ENCODE measurements around the gene GPR25.
A peak's percentile ranks its signal among the peaks of the same experiment; 100 is the strongest.

GPR25 gene

DNA sequence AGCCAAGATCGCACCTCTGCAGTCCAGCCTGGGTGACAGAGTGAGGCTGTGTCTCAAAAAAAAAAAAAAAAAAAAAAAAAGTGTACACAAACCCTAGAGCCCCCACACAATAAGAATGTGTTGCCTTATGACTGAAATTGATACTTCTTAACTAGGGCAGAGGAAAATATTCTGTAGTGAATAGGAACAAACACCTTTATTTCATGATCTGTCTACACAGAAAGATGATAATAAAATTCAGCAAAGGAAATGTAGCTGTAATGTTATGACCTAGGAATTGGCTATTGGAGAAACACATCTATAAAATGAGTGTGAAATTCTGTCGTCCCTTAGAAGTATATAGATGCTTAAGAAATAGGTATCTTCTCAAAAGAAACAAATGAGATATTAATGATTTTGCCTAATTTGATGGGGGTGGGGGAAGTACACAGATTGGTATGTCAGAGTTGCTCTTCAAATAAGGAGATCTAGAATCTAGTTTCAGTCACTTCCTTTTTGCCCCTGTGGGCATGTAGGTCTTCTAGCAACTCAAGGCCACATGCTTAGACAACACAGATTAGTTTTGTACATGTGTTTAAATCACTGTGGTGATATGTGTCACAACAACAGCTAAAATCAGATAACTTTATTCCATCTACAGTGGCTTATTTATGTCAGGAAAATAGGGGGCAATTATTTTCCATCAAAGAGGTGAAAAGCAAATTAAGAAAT, 10.7 kb upstream of the GPR25 start:
- Histone ChIP-seq H3K4me2 (peak overlapping the region; percentile 22; the same call in 1 of the 2 replicates), H3K36me3 (ENCODE audit: insufficient read depth) (no peaks in the 10 kb centered on the region), H3K9ac (no peak overlapping the region), H3K79me2 (ENCODE audit: insufficient read depth, low read depth) (no peaks in the 10 kb centered on the region), H3K4me1 (ENCODE audit: low read depth, poor library complexity, severe bottlenecking) (peaks cover 63% of the 10 kb centered on the region), H3K4me3 (IDR thresholded peaks at IDR 0.05; ENCODE audit: insufficient read depth, low read depth, low read length) (no peak overlapping the region), H3K27ac (no peak overlapping the region), H4K20me1 (ENCODE audit: insufficient read depth) (no peaks in the 10 kb centered on the region), H2AFZ (ENCODE audit: low read depth) (no peak overlapping the region), H3K27me3 (ENCODE audit: insufficient read depth, low read depth) (no peaks in the 10 kb centered on the region)
- TF ChIP-seq, protein P1, sequence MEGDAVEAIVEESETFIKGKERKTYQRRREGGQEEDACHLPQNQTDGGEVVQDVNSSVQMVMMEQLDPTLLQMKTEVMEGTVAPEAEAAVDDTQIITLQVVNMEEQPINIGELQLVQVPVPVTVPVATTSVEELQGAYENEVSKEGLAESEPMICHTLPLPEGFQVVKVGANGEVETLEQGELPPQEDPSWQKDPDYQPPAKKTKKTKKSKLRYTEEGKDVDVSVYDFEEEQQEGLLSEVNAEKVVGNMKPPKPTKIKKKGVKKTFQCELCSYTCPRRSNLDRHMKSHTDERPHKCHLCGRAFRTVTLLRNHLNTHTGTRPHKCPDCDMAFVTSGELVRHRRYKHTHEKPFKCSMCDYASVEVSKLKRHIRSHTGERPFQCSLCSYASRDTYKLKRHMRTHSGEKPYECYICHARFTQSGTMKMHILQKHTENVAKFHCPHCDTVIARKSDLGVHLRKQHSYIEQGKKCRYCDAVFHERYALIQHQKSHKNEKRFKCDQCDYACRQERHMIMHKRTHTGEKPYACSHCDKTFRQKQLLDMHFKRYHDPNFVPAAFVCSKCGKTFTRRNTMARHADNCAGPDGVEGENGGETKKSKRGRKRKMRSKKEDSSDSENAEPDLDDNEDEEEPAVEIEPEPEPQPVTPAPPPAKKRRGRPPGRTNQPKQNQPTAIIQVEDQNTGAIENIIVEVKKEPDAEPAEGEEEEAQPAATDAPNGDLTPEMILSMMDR (conservative IDR thresholded peaks at IDR 0.05; ENCODE audit: low read depth, low read length), result no peak

DNA sequence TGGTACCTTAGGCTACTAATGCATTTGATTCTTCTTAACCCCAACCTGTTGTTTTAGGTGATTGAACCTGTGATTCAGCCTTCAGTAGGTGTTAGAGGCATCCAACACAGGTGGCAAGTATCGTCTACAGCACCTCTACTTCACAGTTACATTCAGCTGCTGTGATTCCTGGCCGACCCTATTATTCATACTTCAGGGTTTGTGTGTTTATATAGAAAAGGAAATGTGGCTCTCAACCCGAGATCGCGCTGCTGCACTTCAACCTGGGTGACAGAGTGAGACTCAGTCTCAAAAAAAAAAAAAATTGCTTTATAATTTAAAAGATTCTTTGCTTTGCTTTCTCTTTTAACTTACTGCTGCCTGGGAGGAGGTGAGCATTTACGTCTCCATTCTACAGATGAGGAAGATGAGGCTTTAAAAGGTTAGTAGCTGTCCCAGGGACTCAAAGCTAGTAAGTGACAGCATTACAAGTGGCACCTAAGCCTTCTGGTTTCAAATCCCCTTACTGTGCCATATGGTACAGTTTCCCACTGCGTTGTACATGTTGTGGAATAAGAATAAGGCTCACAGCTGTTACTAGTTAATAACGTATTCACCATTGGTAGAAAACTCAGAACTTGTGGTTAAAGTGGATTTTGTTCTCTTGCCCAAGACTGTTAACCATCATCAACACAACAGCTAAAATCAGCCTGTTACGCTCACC, 9.9 kb upstream of the GPR25 start:
- no peak overlapping the region for H2AFZ ChIP-seq (ENCODE audit: low read depth)
- H3K27ac ChIP-seq, result no peak overlapping the region
- H3K4me3 ChIP-seq (IDR thresholded peaks at IDR 0.05; ENCODE audit: insufficient read depth, low read depth, low read length), result no peak overlapping the region
- H3K79me2 ChIP-seq (ENCODE audit: insufficient read depth, low read depth), result no peaks in the 10 kb centered on the region
- no peaks in the 10 kb centered on the region for H3K36me3 ChIP-seq (ENCODE audit: insufficient read depth)
- no peaks in the 10 kb centered on the region for H4K20me1 ChIP-seq (ENCODE audit: insufficient read depth)
- no peaks in the 10 kb centered on the region for H3K27me3 ChIP-seq (ENCODE audit: insufficient read depth, low read depth)
- peaks cover 71% of the 10 kb centered on the region for H3K4me1 ChIP-seq (ENCODE audit: low read depth, poor library complexity, severe bottlenecking)
- no peak overlapping the region for H3K9ac ChIP-seq
- H3K4me2 ChIP-seq, result no peak overlapping the region
- TF ChIP-seq, protein P1 (conservative IDR thresholded peaks at IDR 0.05; ENCODE audit: low read depth, low read length), result no peak

DNA sequence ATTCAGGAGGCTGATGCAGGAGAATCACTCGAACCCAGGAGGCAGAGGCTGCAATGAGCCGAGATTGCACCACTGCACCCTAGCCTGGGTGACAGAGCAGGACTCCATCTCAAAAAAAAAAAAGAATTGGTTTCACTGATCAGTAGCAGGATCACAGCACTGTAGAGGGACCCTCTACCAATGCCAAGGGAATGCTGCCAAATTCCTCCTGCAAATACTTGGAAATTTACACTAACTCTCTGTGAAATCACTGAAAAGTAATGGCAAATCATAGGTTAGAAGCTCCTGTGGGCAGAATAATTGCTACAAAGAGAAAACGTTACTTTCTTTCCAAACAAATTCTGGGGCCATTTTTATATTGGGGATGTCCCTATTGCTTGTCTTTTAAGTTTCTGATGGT, 6.7 kb upstream of the GPR25 start:
- Histone ChIP-seq H3K36me3 (ENCODE audit: insufficient read depth) (no peaks in the 10 kb centered on the region), H3K27ac (peak overlapping the region; percentile 86), H3K4me2 (peak overlapping the region; percentile 97), H3K4me1 (ENCODE audit: low read depth, poor library complexity, severe bottlenecking) (peaks cover 85% of the 10 kb centered on the region), H2AFZ (ENCODE audit: low read depth) (peak overlapping the region; percentile 4; the same call in 1 of the 2 replicates), H3K79me2 (ENCODE audit: insufficient read depth, low read depth) (no peaks in the 10 kb centered on the region), H3K9ac (peak overlapping the region; percentile 16; the same call in 1 of the 2 replicates), H4K20me1 (ENCODE audit: insufficient read depth) (no peaks in the 10 kb centered on the region), H3K27me3 (ENCODE audit: insufficient read depth, low read depth) (no peaks in the 10 kb centered on the region), H3K4me3 (IDR thresholded peaks at IDR 0.05; ENCODE audit: insufficient read depth, low read depth, low read length) (peak overlapping the region; percentile 82)
- TF ChIP-seq, protein P1 (conservative IDR thresholded peaks at IDR 0.05; ENCODE audit: low read depth, low read length), result no peak

DNA sequence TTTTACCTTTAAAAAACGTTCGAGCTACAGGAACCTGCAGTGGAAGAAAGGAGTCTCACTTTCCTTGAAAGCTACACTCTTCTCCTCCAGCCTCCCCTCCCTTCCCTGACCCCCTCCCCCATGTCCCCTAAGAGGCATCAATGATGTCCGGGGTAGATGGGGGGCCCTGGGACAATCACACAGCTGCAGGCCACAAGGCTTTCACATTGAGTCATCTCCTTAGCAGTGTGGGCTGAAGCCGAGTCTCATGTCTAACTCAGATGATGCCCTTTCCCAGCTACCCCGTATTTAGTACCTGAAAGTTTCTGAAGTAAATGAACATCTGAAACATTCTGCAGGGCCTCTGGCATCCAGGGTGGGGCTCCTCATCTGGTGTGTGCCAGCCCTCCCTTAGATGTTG, 6.3 kb upstream of the GPR25 start:
- Histone ChIP-seq H3K4me3 (IDR thresholded peaks at IDR 0.05; ENCODE audit: insufficient read depth, low read depth, low read length) (peak overlapping the region; percentile 60), H3K79me2 (ENCODE audit: insufficient read depth, low read depth) (no peaks in the 10 kb centered on the region), H3K4me1 (ENCODE audit: low read depth, poor library complexity, severe bottlenecking) (peaks cover 81% of the 10 kb centered on the region), H3K9ac (peak overlapping the region; percentile 16; the same call in 1 of the 2 replicates), H4K20me1 (ENCODE audit: insufficient read depth) (no peaks in the 10 kb centered on the region), H3K4me2 (peak overlapping the region; percentile 97), H3K27ac (peak overlapping the region; percentile 86), H3K27me3 (ENCODE audit: insufficient read depth, low read depth) (no peaks in the 10 kb centered on the region), H2AFZ (ENCODE audit: low read depth) (peak overlapping the region; percentile 4; the same call in 1 of the 2 replicates), H3K36me3 (ENCODE audit: insufficient read depth) (no peaks in the 10 kb centered on the region)
- TF ChIP-seq, protein P1 (conservative IDR thresholded peaks at IDR 0.05; ENCODE audit: low read depth, low read length), result no peak
